ENCODE measurements around the gene GHRH. TPM values are rescaled to one million over a fixed set of nuclear protein-coding genes. Genes with fewer than 3 reads are reported as not detected.

The GHRH gene
- total RNA-seq, 2 donors from 2014 or later: not detected

DNA sequence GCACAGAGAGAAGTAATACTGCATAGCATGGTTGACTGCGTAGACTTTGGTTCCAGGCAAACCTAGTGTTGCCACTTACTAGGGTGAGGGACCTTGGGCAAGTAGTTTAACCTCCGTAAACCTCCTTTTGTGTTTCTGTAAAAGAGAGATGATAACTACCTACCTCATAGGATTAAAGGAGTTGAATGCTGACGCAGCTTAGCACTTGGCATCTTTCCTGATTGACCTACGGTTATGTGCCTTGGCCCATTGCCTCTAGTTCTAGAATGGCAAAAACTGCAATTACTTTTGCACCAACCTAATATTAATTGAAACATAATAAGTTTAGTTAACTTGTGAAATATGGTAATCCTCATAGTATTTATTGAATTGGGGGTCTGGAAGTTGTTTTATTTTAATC is 19.1 kb downstream of the GHRH start:
- 53 to 68% methylated on average over 4 of the region's 4 CpGs for WGBS, 2 donors
- no peak for ATAC-seq
- H3K36me3 ChIP-seq (replicated peaks in 1 of 2; ENCODE audit: insufficient read depth in 1 of 2, low read depth in 2 of 2): peaks cover 0 to 33% of the 10 kb centered on the region in 2 donors

DNA sequence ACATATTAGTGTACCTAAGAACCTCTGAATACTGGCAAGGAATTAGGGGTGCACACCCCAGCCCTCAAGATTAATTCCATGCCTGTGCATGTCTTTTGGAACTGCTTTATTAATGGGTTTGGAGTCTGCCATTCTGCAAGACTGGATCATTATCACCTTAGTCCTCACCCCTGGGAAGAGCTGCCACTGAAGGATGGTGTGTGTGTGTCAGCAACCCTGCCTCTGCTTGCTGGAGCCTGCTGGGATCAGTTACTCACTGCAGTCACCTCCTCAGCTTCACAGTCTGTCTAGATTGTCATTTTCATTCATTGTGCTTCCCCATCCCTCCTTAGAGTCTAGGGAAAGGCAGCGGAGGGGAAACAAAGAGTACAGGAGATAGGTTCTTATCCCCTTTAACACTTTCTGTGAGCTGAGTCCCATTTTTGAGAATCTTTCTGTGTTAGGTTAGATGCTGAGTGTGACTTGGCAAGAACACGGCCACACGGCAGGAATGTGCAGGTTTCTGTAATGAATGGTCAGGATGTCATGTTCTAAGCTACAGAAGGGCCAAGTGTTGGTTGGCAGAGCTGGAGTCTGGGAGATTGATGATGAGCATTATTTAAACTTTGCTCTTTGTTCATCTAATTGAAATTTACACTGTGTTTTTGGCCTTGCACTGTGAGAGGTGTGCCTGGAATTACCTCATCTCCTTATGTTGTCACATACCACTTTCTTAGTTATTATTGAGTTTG is 21.1 kb downstream of the GHRH start:
- H3K27ac ChIP-seq: no peak overlapping the region
- no peak for DNase-seq
- no peak for ATAC-seq
- no peak for TF ChIP-seq POLR2A (IDR thresholded peaks at IDR 0.05)
- TF ChIP-seq, protein P1, sequence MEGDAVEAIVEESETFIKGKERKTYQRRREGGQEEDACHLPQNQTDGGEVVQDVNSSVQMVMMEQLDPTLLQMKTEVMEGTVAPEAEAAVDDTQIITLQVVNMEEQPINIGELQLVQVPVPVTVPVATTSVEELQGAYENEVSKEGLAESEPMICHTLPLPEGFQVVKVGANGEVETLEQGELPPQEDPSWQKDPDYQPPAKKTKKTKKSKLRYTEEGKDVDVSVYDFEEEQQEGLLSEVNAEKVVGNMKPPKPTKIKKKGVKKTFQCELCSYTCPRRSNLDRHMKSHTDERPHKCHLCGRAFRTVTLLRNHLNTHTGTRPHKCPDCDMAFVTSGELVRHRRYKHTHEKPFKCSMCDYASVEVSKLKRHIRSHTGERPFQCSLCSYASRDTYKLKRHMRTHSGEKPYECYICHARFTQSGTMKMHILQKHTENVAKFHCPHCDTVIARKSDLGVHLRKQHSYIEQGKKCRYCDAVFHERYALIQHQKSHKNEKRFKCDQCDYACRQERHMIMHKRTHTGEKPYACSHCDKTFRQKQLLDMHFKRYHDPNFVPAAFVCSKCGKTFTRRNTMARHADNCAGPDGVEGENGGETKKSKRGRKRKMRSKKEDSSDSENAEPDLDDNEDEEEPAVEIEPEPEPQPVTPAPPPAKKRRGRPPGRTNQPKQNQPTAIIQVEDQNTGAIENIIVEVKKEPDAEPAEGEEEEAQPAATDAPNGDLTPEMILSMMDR (IDR thresholded peaks at IDR 0.05): no peak
- peaks cover 5% of the 10 kb centered on the region for H3K4me1 ChIP-seq
- peaks cover 4 to 49% of the 10 kb centered on the region in 2 donors for H3K36me3 ChIP-seq (replicated peaks in 1 of 2; ENCODE audit: insufficient read depth in 1 of 2, low read depth in 2 of 2)
- intact Hi-C loops (cut with DNase I): no loop called here
- no peak overlapping the region for H3K4me3 ChIP-seq
- H3K9me3 ChIP-seq: no peaks in the 10 kb centered on the region
- no peaks in the 10 kb centered on the region for H3K27me3 ChIP-seq
- WGBS, 2 donors: 78 to 87% methylated on average over 3 of the region's 3 CpGs

More for the DNA sequence above, 19.1 kb downstream of the GHRH start:
- no peak for DNase-seq
- no peaks in the 10 kb centered on the region for H3K27me3 ChIP-seq
- TF ChIP-seq, protein P1 (IDR thresholded peaks at IDR 0.05): no peak
- no peak for TF ChIP-seq POLR2A (IDR thresholded peaks at IDR 0.05)
- H3K4me3 ChIP-seq: no peak overlapping the region
- intact Hi-C loops (cut with DNase I): no loop called here
- H3K9me3 ChIP-seq: no peaks in the 10 kb centered on the region
- no peak overlapping the region for H3K27ac ChIP-seq
- H3K4me1 ChIP-seq: peaks cover 5% of the 10 kb centered on the region

DNA sequence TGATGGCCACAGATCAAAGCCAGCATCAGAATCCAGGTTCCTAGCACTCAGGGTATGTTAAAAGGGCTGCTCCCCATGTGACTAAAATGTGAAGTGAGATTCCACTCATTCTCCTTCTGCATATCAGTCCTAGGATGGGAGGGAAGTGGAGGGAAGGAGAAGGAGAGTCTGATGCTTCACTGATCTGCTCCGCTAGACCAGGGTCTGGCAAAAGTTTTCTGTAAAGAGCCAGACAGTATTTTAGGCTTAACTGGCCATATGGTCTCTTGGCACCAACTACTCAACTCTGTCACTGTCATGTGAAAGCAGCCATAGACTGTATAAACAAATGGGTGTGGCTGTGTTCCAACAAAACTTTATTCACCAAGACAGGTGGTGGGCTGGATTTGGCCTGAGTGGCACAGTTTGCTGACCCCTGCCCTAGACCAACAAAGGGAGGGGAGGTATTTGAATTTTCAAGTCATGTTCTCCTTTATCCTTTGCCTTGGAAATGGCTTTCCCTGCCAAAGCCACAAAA is 22.6 kb downstream of the GHRH start:
- ATAC-seq (peak; percentile 42), DNase-seq (peak in 3 of 4 donors; percentile 12 to 23 (median 13))
- intact Hi-C loops (cut with DNase I): no loop called here
- H3K4me1 ChIP-seq: peaks cover 5% of the 10 kb centered on the region
- TF ChIP-seq, protein P1 (IDR thresholded peaks at IDR 0.05): no peak
- TF ChIP-seq POLR2A (IDR thresholded peaks at IDR 0.05): no peak
- peaks cover 8 to 56% of the 10 kb centered on the region in 2 donors for H3K36me3 ChIP-seq (replicated peaks in 1 of 2; ENCODE audit: insufficient read depth in 1 of 2, low read depth in 2 of 2)
- no peaks in the 10 kb centered on the region for H3K9me3 ChIP-seq
- no peak overlapping the region for H3K27ac ChIP-seq
- H3K27me3 ChIP-seq: no peaks in the 10 kb centered on the region
- H3K4me3 ChIP-seq: no peak overlapping the region
- 58 to 65% methylated on average over 1 of the region's 1 CpG for WGBS, 2 donors

DNA sequence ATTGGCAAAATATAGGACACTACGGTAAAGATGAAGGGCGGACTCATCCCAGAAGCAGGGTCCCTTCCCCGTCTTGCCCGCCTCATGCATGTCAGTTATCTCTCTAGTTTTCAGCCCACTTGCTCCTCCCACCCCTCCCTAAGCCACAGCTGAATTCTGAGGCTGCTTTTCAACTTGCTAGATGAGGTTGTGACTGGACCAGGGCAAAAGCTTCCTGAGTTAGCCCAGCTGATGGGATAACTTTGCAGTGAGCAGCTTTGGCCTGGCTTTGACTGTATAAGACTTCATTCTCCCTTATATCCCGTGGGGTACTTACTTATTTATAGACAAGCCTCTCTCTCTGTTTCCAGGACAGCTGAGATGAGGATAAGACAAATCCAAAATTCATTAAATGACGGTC is 23.2 kb downstream of the GHRH start:
- no peaks in the 10 kb centered on the region for H3K9me3 ChIP-seq
- 91 to 95% methylated on average over 6 of the region's 6 CpGs for WGBS, 2 donors
- no peaks in the 10 kb centered on the region for H3K27me3 ChIP-seq
- H3K4me3 ChIP-seq: no peak overlapping the region
- ATAC-seq (no peak), DNase-seq (peak in 1 of 4 donors; percentile 2)
- peaks cover 5% of the 10 kb centered on the region for H3K4me1 ChIP-seq
- H3K36me3 ChIP-seq (replicated peaks in 1 of 2; ENCODE audit: insufficient read depth in 1 of 2, low read depth in 2 of 2): peaks cover 8 to 62% of the 10 kb centered on the region in 2 donors
- H3K27ac ChIP-seq: no peak overlapping the region
- TF ChIP-seq, protein P1 (IDR thresholded peaks at IDR 0.05): no peak
- TF ChIP-seq POLR2A (IDR thresholded peaks at IDR 0.05): no peak
- intact Hi-C loops (cut with DNase I): no loop called here
